Activated CD8-positive, alpha-beta T cell treated with anti-CD3 and anti-CD28 coated beads for 36 hours (primary cell): ENCODE results near the gene PTPRJ. TPM values are rescaled to one million over a fixed set of nuclear protein-coding genes. Genes with fewer than 3 reads are reported as not detected.

Experiments
- ATAC-seq: fragments of 200-7000 bp; cut with Tn5 transposase; one replicate; pipeline ENCODE4 v1.10.0; 2021; ENCODE audit warnings: mild to moderate bottlenecking, moderate library complexity
- CTCF ChIA-PET: fragments of 350-600 bp; sonication (Branson Sonifier 250); formaldehyde crosslinking; loops from one replicate; lab custom pipeline; 2021; ENCODE audit warnings: antibody characterized with exemption; lab: Charles Lee
- POLR2A ChIA-PET: fragments of 350-600 bp; sonication (Branson Sonifier 250); formaldehyde crosslinking; loops from one replicate; lab custom pipeline; 2021; ENCODE audit warnings: antibody characterized with exemption; lab: Charles Lee
- DNase-seq: peaks from one replicate; pipeline ENCODE4 v3.0.0-alpha.2; 2020
- H3K27ac Mint-ChIP-seq: one replicate; pipeline ENCODE4 v1.8.0; 2021; ENCODE audit warnings: mild to moderate bottlenecking, mixed read lengths
- H3K27me3 Mint-ChIP-seq: one replicate; pipeline ENCODE4 v1.8.0; 2021; ENCODE audit warnings: mixed read lengths
- H3K36me3 Mint-ChIP-seq: one replicate; pipeline ENCODE4 v1.8.0; 2021; ENCODE audit warnings: low read depth, mixed read lengths
- H3K4me1 Mint-ChIP-seq: one replicate; pipeline ENCODE4 v1.8.0; 2021; ENCODE audit warnings: low read depth, mixed read lengths
- H3K4me3 Mint-ChIP-seq: one replicate; pipeline ENCODE4 v1.8.0; 2021; ENCODE audit warnings: mild to moderate bottlenecking, moderate library complexity, mixed read lengths
- H3K9me3 Mint-ChIP-seq: one replicate; pipeline ENCODE4 v1.8.0; 2021; ENCODE audit warnings: mixed read lengths
- intact Hi-C: fragments of 100-400 bp; cut with micrococcal nuclease; formaldehyde crosslinking; loops from one replicate; pipeline ENCODE4 v1.10.0; 2022
- total RNA-seq, 2 experiments: library from RNA; stranded (reverse); gene quantifications; one replicate each; pipeline ENCODE4 v1.2.3, GENCODE V29; 2021
- TF ChIP-seq, protein P1 (sequence below): fragments of 200-600 bp; IDR thresholded peaks from one replicate; pipeline ENCODE4 v1.8.0; 2022; ENCODE audit warnings: antibody characterized with exemption, mild to moderate bottlenecking

PTPRJ gene
- total RNA-seq, 2 experiments from 2014 or later = 21.5 to 23.4 TPM

DNA sequence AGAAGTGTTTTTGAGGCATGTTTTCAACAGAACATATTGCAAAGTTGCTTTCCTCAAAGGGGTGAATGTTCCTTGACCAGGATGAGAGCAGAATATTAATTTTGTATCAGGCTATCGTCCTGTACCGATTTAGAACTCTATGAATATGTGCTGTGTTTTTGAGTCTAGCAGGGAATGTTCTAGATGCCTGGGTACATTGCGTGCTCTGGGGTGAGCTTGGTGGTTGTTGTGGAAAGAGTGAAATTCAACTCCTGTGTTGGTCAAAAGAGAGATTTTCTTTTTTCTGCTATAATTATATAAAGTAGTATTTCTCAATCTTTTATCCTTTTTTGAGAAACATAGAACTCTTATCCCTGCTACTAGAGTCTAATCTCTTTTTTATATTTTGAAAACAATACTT is 185.1 kb downstream of the PTPRJ start:
- Mint-ChIP-seq H3K36me3 (peaks cover 27% of the 10 kb centered on the region), H3K27ac (no peak overlapping the region), H3K9me3 (no peaks in the 10 kb centered on the region), H3K27me3 (no peaks in the 10 kb centered on the region), H3K4me3 (no peak overlapping the region), H3K4me1 (peaks cover under 1% of the 10 kb centered on the region)
- CTCF ChIA-PET = interaction anchor here (0.9 kb wide), 1 partner anchor 22 kb away, joined by 3 read pairs; no protein-coding TSS in a partner anchor
- intact Hi-C loops = no loop called here
- DNase-seq = no peak
- no peak for ATAC-seq
- POLR2A ChIA-PET = no interaction called here
- TF ChIP-seq, protein P1, sequence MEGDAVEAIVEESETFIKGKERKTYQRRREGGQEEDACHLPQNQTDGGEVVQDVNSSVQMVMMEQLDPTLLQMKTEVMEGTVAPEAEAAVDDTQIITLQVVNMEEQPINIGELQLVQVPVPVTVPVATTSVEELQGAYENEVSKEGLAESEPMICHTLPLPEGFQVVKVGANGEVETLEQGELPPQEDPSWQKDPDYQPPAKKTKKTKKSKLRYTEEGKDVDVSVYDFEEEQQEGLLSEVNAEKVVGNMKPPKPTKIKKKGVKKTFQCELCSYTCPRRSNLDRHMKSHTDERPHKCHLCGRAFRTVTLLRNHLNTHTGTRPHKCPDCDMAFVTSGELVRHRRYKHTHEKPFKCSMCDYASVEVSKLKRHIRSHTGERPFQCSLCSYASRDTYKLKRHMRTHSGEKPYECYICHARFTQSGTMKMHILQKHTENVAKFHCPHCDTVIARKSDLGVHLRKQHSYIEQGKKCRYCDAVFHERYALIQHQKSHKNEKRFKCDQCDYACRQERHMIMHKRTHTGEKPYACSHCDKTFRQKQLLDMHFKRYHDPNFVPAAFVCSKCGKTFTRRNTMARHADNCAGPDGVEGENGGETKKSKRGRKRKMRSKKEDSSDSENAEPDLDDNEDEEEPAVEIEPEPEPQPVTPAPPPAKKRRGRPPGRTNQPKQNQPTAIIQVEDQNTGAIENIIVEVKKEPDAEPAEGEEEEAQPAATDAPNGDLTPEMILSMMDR = no peak

- ChIA-PET POLR2A (no interaction called here), CTCF (no interaction called here)
- intact Hi-C loops = no loop called here
- Mint-ChIP-seq H3K36me3 (peaks cover 25% of the 10 kb centered on the region), H3K27ac (no peak overlapping the region), H3K27me3 (no peaks in the 10 kb centered on the region), H3K9me3 (no peaks in the 10 kb centered on the region), H3K4me3 (no peak overlapping the region), H3K4me1 (peaks cover 7% of the 10 kb centered on the region)
- TF ChIP-seq, protein P1 = no peak
- no peak for ATAC-seq
- no peak for DNase-seq
Observed at GRCh38 chr11:48167380-48167779, 187.0 kb downstream of the PTPRJ start.

DNA sequence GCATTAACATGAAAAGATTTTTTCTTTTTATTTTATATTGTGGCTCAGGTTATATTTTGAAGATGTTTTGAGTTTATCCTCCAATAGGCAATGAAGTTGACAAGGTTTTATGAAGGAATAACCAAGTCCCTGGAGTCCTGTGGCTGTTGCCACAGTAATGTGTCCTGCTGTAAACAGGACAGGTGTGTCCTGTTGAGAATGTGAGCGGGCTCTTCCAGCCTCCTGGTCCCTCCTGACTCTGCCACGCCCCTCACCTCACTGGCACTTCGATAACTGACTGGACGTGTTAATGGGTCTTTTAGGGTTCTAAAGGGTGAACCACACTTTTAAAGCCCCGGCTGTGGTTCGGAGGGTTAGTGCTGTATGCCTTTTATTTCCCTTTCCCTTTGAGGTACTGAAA is 188.5 kb downstream of the PTPRJ start:
- Mint-ChIP-seq H3K27ac (no peak overlapping the region), H3K36me3 (peaks cover 24% of the 10 kb centered on the region), H3K4me3 (no peak overlapping the region), H3K4me1 (peaks cover 12% of the 10 kb centered on the region), H3K9me3 (no peaks in the 10 kb centered on the region), H3K27me3 (no peaks in the 10 kb centered on the region)
- intact Hi-C loops = no loop called here
- DNase-seq (no peak), ATAC-seq (no peak)
- POLR2A ChIA-PET = no interaction called here
- TF ChIP-seq, protein P1 = no peak
- CTCF ChIA-PET = interaction anchor here (0.8 kb wide), 1 partner anchor 10 kb away, joined by 4 read pairs; no protein-coding TSS in a partner anchor

DNA sequence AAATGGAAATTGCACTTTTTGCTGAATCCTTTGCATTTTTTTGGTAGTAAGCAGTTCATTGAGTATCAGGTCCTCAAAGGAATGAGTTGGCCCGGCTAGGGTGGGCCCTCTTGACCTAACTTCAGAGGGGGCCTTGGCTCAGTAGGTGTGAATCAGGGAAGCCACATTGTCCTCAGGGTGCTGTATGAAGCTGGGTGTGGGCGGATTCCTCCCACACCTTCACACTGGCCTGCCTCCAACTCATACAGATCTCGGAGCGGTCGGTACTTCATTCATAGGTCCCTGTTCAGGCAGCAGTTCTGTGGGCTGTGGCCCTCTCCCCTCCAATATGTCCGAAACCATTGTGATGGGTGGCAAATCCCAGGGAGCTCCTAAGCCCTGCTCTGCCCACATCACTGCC is 188.9 kb downstream of the PTPRJ start:
- H3K27ac Mint-ChIP-seq = no peak overlapping the region
- H3K36me3 Mint-ChIP-seq = peaks cover 19% of the 10 kb centered on the region
- no peaks in the 10 kb centered on the region for H3K27me3 Mint-ChIP-seq
- TF ChIP-seq, protein P1 = no peak
- H3K4me3 Mint-ChIP-seq = no peak overlapping the region
- H3K4me1 Mint-ChIP-seq = peaks cover 12% of the 10 kb centered on the region
- intact Hi-C loops = no loop called here
- DNase-seq (no peak), ATAC-seq (no peak)
- H3K9me3 Mint-ChIP-seq = no peaks in the 10 kb centered on the region
- CTCF ChIA-PET = no interaction called here
- POLR2A ChIA-PET = no interaction called here

DNA sequence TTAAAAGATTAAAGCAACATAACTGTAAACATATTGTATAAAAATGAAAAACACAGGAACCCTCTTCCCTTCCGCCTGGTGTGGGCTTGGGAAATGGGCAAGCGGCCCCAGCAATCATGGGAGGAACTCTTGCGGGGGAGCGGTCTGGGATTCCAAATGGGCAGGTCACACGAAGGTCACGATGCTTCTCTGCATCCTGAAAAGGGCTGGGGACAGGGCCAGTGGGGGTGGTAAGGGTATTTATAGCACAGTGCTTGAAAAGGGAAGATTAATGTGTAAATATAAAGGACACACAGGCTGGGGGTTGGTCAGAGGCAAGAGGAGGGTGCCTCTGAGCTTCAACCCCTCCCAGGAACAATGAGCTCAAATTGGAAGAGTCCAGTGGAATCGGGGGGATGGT is 189.4 kb downstream of the PTPRJ start:
- H3K4me1 Mint-ChIP-seq = peaks cover 12% of the 10 kb centered on the region
- POLR2A ChIA-PET = no interaction called here
- H3K27me3 Mint-ChIP-seq = no peaks in the 10 kb centered on the region
- no peaks in the 10 kb centered on the region for H3K9me3 Mint-ChIP-seq
- H3K27ac Mint-ChIP-seq = no peak overlapping the region
- H3K36me3 Mint-ChIP-seq = peaks cover 18% of the 10 kb centered on the region
- no peak overlapping the region for H3K4me3 Mint-ChIP-seq
- ATAC-seq (no peak), DNase-seq (no peak)
- TF ChIP-seq, protein P1 = no peak
- CTCF ChIA-PET = no interaction called here
- intact Hi-C loops = no loop called here
